SK-N-SH (cell line): ENCODE data around the gene GUCA2B. TPM values are rescaled to one million over a fixed set of nuclear protein-coding genes. Genes with fewer than 3 reads are reported as not detected.

ENCODE experiments used
- CTCF ChIA-PET: fragments of 300-600, 350-600 bp; formaldehyde crosslinking; extraction: SDS; loops from one replicate; lab custom pipeline; 2021; lab: Yijun Ruan, JAX
- POLR2A ChIA-PET: fragments of 350-600 bp; sonication (Branson Sonifier 250); formaldehyde crosslinking; extraction: SDS; loops from one replicate; lab custom pipeline; 2020; ENCODE audit warnings: antibody characterized with exemption, inconsistent platforms; lab: Yijun Ruan, JAX
- DNase-seq: peaks from one replicate; pipeline ENCODE4 v3.0.0; 2012
- H2AFZ ChIP-seq: fragments of 200-600 bp; sonication (generic); 2 replicates; pipeline ENCODE4 v1.8.1; 2016; ENCODE audit warnings: antibody characterized with exemption, mild to moderate bottlenecking, low read depth
- H3F3A ChIP-seq: fragments of 200-600 bp; sonication (generic); replicated peaks from 2 replicates; pipeline ENCODE3; 2016; ENCODE audit warnings: antibody characterized with exemption, mild to moderate bottlenecking; ENCODE audit not compliant: insufficient read depth
- H3K27ac ChIP-seq, 2 experiments: fragments of 200-500 bp in 1 of 2; fragments of 200-600 bp in 1 of 2; sonication (Bioruptor generic) in 1 of 2; sonication (generic), shearing (Covaris generic) in 1 of 2; 2 replicates each; pipeline versions ENCODE4 v1.5.1 to v1.6.1; 2014 to 2016; ENCODE audit warnings: low read depth in 2 of 2, inconsistent platforms in 1 of 2, low read length in 1 of 2, mild to moderate bottlenecking in 1 of 2, mixed read lengths in 1 of 2
- H3K27me3 ChIP-seq: fragments of 200-600 bp; sonication (generic), shearing (Covaris generic); 2 replicates; pipeline ENCODE4 v1.6.1; 2016; ENCODE audit warnings: mixed run types; ENCODE audit not compliant: insufficient read depth
- H3K36me3 ChIP-seq, 2 experiments: fragments of 200-500 bp in 1 of 2; fragments of 200-600 bp in 1 of 2; sonication (Bioruptor generic) in 1 of 2; sonication (generic) in 1 of 2; replicated peaks in 1 of 2; 2 replicates each; pipeline versions ENCODE3 to v1.5.1; 2014 to 2016; ENCODE audit warnings: low read length in 1 of 2, mild to moderate bottlenecking in 1 of 2; ENCODE audit not compliant: insufficient read depth in 2 of 2, control insufficient read depth in 1 of 2
- H3K4me1 ChIP-seq, 2 experiments: fragments of 200-500 bp in 1 of 2; fragments of 200-600 bp in 1 of 2; sonication (Bioruptor generic) in 1 of 2; sonication (generic), shearing (Covaris generic) in 1 of 2; 2 replicates each; pipeline versions ENCODE4 v1.5.1 to v1.6.1; 2014 to 2016; ENCODE audit warnings: low read depth in 1 of 2, low read length in 1 of 2, mixed run types in 1 of 2; ENCODE audit not compliant: insufficient read depth in 2 of 2, control insufficient read depth in 1 of 2
- H3K4me2 ChIP-seq: fragments of 200-600 bp; sonication (generic), shearing (Covaris generic); 2 replicates; pipeline ENCODE4 v1.6.1; 2017; ENCODE audit warnings: mixed run types
- H3K4me3 ChIP-seq, 2 experiments: fragments of 200-500 bp in 1 of 2; fragments of 200-600 bp in 1 of 2; sonication (Bioruptor generic) in 1 of 2; sonication (generic), shearing (Covaris generic) in 1 of 2; 2 replicates each; pipeline versions ENCODE4 v1.5.1 to v1.8.1; 2014 to 2016; ENCODE audit warnings: low read depth in 2 of 2, inconsistent platforms in 1 of 2, low read length in 1 of 2, mild to moderate bottlenecking in 1 of 2, mixed read lengths in 1 of 2, moderate library complexity in 1 of 2
- H3K79me2 ChIP-seq: fragments of 200-600 bp; sonication (generic); 2 replicates; pipeline ENCODE4 v1.8.1; 2017; ENCODE audit warnings: mild to moderate bottlenecking; ENCODE audit not compliant: insufficient read depth
- H3K9ac ChIP-seq: fragments of 200-600 bp; sonication (generic); 2 replicates; pipeline ENCODE4 v1.6.1; 2017; ENCODE audit warnings: mixed run types
- H3K9me2 ChIP-seq: fragments of 200-600 bp; sonication (generic); 2 replicates; pipeline ENCODE4 v1.6.1; 2017; ENCODE audit warnings: mixed run types
- H3K9me3 ChIP-seq: fragments of 200-600 bp; sonication (generic); 2 replicates; pipeline ENCODE4 v1.6.1; 2017; ENCODE audit warnings: mixed run types, mild to moderate bottlenecking, moderate library complexity
- H4K20me1 ChIP-seq: fragments of 200-600 bp; sonication (generic); 2 replicates; pipeline ENCODE4 v1.6.1; 2017; ENCODE audit warnings: mild to moderate bottlenecking, mixed run types; ENCODE audit not compliant: insufficient read depth
- EP300 ChIP-seq, 2 experiments: IDR thresholded peaks; 2 replicates each; pipeline versions ENCODE4 v1.4.0 to v1.6.1; 2012; ENCODE audit warnings: borderline replicate concordance in 1 of 2, low read depth in 1 of 2, low read length in 1 of 2
- EZH2phosphoT487 ChIP-seq: fragments of 200-600 bp; sonication (generic); IDR thresholded peaks from 2 replicates; pipeline ENCODE4 v1.6.1; 2017; ENCODE audit warnings: low read depth, mixed run types, mild to moderate bottlenecking, antibody characterized with exemption, moderate library complexity, borderline replicate concordance
- FOXM1 ChIP-seq: IDR thresholded peaks from 2 replicates; pipeline ENCODE4 v1.4.0; 2012; ENCODE audit warnings: low read depth, mild to moderate bottlenecking
- GABPA ChIP-seq: IDR thresholded peaks from 2 replicates; pipeline ENCODE4 v1.4.0; 2012; ENCODE audit warnings: low read depth, mild to moderate bottlenecking
- MEF2A ChIP-seq: IDR thresholded peaks from 2 replicates; pipeline ENCODE4 v1.4.0; 2012; ENCODE audit warnings: low read depth, borderline replicate concordance
- RAD21 ChIP-seq: IDR thresholded peaks from 2 replicates; pipeline ENCODE4 v1.6.1; 2012; ENCODE audit warnings: mild to moderate bottlenecking, low read length
- RCOR1 ChIP-seq: fragments of 150-350 bp; IDR thresholded peaks from 2 replicates; pipeline ENCODE4 v1.6.1; 2017; ENCODE audit warnings: antibody characterized with exemption, low read length
- RFX5 ChIP-seq: IDR thresholded peaks from 2 replicates; pipeline ENCODE4 v1.6.1; 2012; ENCODE audit warnings: mild to moderate bottlenecking, improper control_type of control experiment, low read length
- TEAD4 ChIP-seq: IDR thresholded peaks from 2 replicates; pipeline ENCODE4 v1.4.0; 2012; ENCODE audit warnings: mild to moderate bottlenecking, borderline replicate concordance; ENCODE audit not compliant: insufficient read depth
- USF2 ChIP-seq: fragments of 150-350 bp; IDR thresholded peaks from 2 replicates; pipeline ENCODE4 v1.6.1; 2017; ENCODE audit warnings: antibody characterized with exemption, low read length, low read depth, borderline replicate concordance
- ZBTB33 ChIP-seq: IDR thresholded peaks from 2 replicates; pipeline ENCODE4 v1.4.0; 2012; ENCODE audit warnings: low read depth, borderline replicate concordance
- WGBS: methylation state at CpG from one replicate; pipeline ENCODE4 v1.1.6; 2017; ENCODE audit warnings: low lambda C conversion rate; 5-methylcytosine and 5-hydroxymethylcytosine counted together
- polyA plus RNA-seq, 3 experiments: library from polyadenylated mRNA; depleted of rRNA; stranded (reverse); fragments of >200 nt; gene quantifications; 2 replicates each; pipeline ENCODE4 v1.2.3, GENCODE V29; 2012
- TF ChIP-seq, protein P1 (sequence below): IDR thresholded peaks from 2 replicates; pipeline ENCODE4 v1.4.0; 2012; ENCODE audit warnings: low read depth
- TF ChIP-seq, protein P2 (sequence below): IDR thresholded peaks from 2 replicates; pipeline ENCODE4 v1.4.0; 2012; ENCODE audit warnings: low read depth, borderline replicate concordance
- TF ChIP-seq, protein P3 (sequence below): fragments of 150-350 bp; IDR thresholded peaks from 2 replicates; pipeline ENCODE4 v1.6.1; 2016; ENCODE audit warnings: mild to moderate bottlenecking, low read depth, low read length

The GUCA2B gene
- polyA plus RNA-seq, 1 of the 3 experiments (the other 2 are of a cell fraction): not detected

- CTCF ChIA-PET: interaction anchor here (1.3 to 3.9 kb wide), 3 partner anchors 8 to 20 kb away, joined by 3 to 27 read pairs (median 6); no protein-coding TSS in a partner anchor
- Histone ChIP-seq H3K9me3 (0 out of 2 replicates have a peak, but pooled peaks cover 4% of the 10 kb centered on the region), H4K20me1 (no peaks in the 10 kb centered on the region), H3K27me3 (peaks cover 5% of the 10 kb centered on the region; the same call in 1 of the 2 replicates), H3K9ac (no peak overlapping the region), H3K79me2 (no peaks in the 10 kb centered on the region), H3K4me1 (no peaks in the 10 kb centered on the region), H3K4me3 (no peak overlapping the region), H3K27ac (no peak overlapping the region), H3K9me2 (no peaks in the 10 kb centered on the region), H3K4me2 (no peak overlapping the region), H3F3A (no peaks in the 10 kb centered on the region), H2AFZ (no peak overlapping the region), H3K36me3 (no peaks in the 10 kb centered on the region)
- DNase-seq: no peak
- no peak for TF ChIP-seq ZBTB33
- no peak for TF ChIP-seq RAD21
- no peak for TF ChIP-seq RCOR1
- TF ChIP-seq, protein P1, sequence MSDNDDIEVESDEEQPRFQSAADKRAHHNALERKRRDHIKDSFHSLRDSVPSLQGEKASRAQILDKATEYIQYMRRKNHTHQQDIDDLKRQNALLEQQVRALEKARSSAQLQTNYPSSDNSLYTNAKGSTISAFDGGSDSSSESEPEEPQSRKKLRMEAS: no peak
- TF ChIP-seq EP300 (IDR thresholded peaks at IDR 0.05; ENCODE audit: borderline replicate concordance in 1 of 2, low read depth in 1 of 2, low read length in 1 of 2): no peak
- no peak for TF ChIP-seq USF2
- no peak for TF ChIP-seq FOXM1
- TF ChIP-seq MEF2A: no peak
- TF ChIP-seq RFX5: no peak
- no peak for TF ChIP-seq EZH2phosphoT487
- TF ChIP-seq, protein P2, sequence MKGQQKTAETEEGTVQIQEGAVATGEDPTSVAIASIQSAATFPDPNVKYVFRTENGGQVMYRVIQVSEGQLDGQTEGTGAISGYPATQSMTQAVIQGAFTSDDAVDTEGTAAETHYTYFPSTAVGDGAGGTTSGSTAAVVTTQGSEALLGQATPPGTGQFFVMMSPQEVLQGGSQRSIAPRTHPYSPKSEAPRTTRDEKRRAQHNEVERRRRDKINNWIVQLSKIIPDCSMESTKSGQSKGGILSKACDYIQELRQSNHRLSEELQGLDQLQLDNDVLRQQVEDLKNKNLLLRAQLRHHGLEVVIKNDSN: no peak
- TF ChIP-seq, protein P3, sequence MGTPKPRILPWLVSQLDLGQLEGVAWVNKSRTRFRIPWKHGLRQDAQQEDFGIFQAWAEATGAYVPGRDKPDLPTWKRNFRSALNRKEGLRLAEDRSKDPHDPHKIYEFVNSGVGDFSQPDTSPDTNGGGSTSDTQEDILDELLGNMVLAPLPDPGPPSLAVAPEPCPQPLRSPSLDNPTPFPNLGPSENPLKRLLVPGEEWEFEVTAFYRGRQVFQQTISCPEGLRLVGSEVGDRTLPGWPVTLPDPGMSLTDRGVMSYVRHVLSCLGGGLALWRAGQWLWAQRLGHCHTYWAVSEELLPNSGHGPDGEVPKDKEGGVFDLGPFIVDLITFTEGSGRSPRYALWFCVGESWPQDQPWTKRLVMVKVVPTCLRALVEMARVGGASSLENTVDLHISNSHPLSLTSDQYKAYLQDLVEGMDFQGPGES: no peak
- no peak for TF ChIP-seq TEAD4
- no peak for TF ChIP-seq GABPA
- POLR2A ChIA-PET: no interaction called here
- 56% methylated on average over 5 of the region's 12 CpGs for WGBS
Observed at GRCh38 chr1:42155362-42155761, 2.2 kb downstream of the GUCA2B start.
